ENCODE results near the gene A2M.

A2M gene

DNA sequence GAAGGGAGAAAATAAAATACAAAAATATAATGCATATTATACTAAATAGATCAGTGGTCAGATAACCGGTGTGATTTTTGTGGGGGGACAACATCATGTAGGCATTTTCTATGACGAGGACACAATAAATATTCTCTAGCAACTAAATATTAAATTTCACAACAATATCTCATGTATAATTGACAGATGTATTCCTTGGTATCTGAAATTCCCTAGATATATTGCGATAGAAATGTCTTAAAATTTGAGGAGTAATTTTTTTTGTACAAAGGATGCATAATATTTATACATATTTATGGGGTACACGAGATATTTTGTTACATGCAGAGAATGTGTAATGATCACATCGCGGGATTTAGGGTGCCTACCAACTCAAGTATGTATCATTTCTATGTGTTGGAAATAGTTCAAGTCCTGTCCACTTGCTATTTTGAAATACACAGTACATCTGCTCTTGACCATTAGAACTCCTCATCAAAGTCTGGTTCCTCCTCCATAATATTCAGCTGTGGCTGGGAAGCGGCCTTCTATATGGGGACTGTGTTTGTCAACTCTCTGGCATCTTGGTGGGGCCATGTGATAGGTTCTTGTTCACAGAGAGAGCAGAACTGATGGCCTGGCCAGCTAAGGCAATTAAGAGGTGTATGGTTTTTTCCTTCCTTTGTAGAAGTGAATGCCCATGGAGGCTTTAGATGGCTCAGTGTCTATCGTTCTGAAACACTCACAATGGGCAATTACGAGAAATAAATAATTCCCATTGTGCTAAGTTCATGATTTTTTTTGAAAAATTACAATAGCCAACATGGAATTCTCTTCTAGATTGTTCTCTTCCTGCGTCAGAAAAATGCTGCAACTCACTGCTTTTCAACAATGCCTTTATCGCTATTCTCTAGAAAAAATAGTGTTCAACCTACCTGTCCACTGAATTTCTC lies 8.8 kb downstream of the A2M start:
- TF ChIP-seq, protein P1, sequence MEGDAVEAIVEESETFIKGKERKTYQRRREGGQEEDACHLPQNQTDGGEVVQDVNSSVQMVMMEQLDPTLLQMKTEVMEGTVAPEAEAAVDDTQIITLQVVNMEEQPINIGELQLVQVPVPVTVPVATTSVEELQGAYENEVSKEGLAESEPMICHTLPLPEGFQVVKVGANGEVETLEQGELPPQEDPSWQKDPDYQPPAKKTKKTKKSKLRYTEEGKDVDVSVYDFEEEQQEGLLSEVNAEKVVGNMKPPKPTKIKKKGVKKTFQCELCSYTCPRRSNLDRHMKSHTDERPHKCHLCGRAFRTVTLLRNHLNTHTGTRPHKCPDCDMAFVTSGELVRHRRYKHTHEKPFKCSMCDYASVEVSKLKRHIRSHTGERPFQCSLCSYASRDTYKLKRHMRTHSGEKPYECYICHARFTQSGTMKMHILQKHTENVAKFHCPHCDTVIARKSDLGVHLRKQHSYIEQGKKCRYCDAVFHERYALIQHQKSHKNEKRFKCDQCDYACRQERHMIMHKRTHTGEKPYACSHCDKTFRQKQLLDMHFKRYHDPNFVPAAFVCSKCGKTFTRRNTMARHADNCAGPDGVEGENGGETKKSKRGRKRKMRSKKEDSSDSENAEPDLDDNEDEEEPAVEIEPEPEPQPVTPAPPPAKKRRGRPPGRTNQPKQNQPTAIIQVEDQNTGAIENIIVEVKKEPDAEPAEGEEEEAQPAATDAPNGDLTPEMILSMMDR (IDR thresholded peaks at IDR 0.05; ENCODE audit: low read length) = no peak
- TF ChIP-seq EZH2 (optimal IDR thresholded peaks at IDR 0.05; ENCODE audit: low read depth, low read length) = no peak
- no peak for TF ChIP-seq EZH2phosphoT487 (IDR thresholded peaks at IDR 0.05; ENCODE audit: low read length)
- H3K9ac ChIP-seq (ENCODE audit: low read length) = no peak overlapping the region
- H3K4me3 ChIP-seq (ENCODE audit: low read length) = no peak overlapping the region
- no peaks in the 10 kb centered on the region for H3F3A ChIP-seq (ENCODE audit: insufficient read depth, low read length)
- no peaks in the 10 kb centered on the region for H3K36me3 ChIP-seq (replicated peaks; ENCODE audit: insufficient read depth, low read length)
- no peak overlapping the region for H2AFZ ChIP-seq (ENCODE audit: low read length)
- no peaks in the 10 kb centered on the region for H3K27me3 ChIP-seq (replicated peaks; ENCODE audit: insufficient read depth, low read length)
- no peak overlapping the region for H3K27ac ChIP-seq (ENCODE audit: low read length)
- H4K20me1 ChIP-seq (ENCODE audit: insufficient read depth, low read length) = no peaks in the 10 kb centered on the region
- H3K9me3 ChIP-seq (replicated peaks; ENCODE audit: insufficient read depth, low read length) = no peaks in the 10 kb centered on the region
- H3K79me2 ChIP-seq (ENCODE audit: low read length) = no peaks in the 10 kb centered on the region
- no peaks in the 10 kb centered on the region for H3K4me1 ChIP-seq (ENCODE audit: low read length)
- no peaks in the 10 kb centered on the region for H3K9me2 ChIP-seq (replicated peaks; ENCODE audit: insufficient read depth, low read length)
- no peak for DNase-seq
- H3K4me2 ChIP-seq (ENCODE audit: low read depth, low read length) = no peak overlapping the region

DNA sequence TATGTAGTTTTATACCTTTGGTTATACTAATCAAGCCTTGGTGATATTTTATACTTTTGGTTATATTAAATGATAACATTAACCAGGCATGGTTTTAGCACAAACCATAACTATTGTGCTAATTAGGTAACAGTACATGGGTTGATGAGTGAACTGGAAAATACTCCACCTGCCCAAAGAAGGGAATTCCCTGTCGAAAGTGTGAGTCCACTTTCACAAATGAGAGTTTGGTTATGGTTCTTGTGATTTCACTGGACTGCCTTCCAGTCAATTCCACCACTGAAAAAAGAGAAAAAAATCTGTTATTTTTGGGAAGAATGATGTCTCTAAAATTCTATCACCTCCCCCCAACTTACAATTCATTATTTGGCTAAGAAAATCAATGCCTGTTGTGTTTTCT lies 9.7 kb downstream of the A2M start:
- H4K20me1 ChIP-seq (ENCODE audit: insufficient read depth, low read length) = no peaks in the 10 kb centered on the region
- TF ChIP-seq, protein P1 (IDR thresholded peaks at IDR 0.05; ENCODE audit: low read length) = no peak
- no peak for TF ChIP-seq EZH2phosphoT487 (IDR thresholded peaks at IDR 0.05; ENCODE audit: low read length)
- TF ChIP-seq EZH2 (optimal IDR thresholded peaks at IDR 0.05; ENCODE audit: low read depth, low read length) = no peak
- DNase-seq = no peak
- no peaks in the 10 kb centered on the region for H3K9me3 ChIP-seq (replicated peaks; ENCODE audit: insufficient read depth, low read length)
- H3K4me3 ChIP-seq (ENCODE audit: low read length) = no peak overlapping the region
- H3K79me2 ChIP-seq (ENCODE audit: low read length) = no peaks in the 10 kb centered on the region
- H3K27ac ChIP-seq (ENCODE audit: low read length) = no peak overlapping the region
- H3K4me1 ChIP-seq (ENCODE audit: low read length) = no peaks in the 10 kb centered on the region
- H3F3A ChIP-seq (ENCODE audit: insufficient read depth, low read length) = no peaks in the 10 kb centered on the region
- no peaks in the 10 kb centered on the region for H3K27me3 ChIP-seq (replicated peaks; ENCODE audit: insufficient read depth, low read length)
- no peaks in the 10 kb centered on the region for H3K36me3 ChIP-seq (replicated peaks; ENCODE audit: insufficient read depth, low read length)
- no peaks in the 10 kb centered on the region for H3K9me2 ChIP-seq (replicated peaks; ENCODE audit: insufficient read depth, low read length)
- H2AFZ ChIP-seq (ENCODE audit: low read length) = no peak overlapping the region
- no peak overlapping the region for H3K4me2 ChIP-seq (ENCODE audit: low read depth, low read length)
- no peak overlapping the region for H3K9ac ChIP-seq (ENCODE audit: low read length)

DNA sequence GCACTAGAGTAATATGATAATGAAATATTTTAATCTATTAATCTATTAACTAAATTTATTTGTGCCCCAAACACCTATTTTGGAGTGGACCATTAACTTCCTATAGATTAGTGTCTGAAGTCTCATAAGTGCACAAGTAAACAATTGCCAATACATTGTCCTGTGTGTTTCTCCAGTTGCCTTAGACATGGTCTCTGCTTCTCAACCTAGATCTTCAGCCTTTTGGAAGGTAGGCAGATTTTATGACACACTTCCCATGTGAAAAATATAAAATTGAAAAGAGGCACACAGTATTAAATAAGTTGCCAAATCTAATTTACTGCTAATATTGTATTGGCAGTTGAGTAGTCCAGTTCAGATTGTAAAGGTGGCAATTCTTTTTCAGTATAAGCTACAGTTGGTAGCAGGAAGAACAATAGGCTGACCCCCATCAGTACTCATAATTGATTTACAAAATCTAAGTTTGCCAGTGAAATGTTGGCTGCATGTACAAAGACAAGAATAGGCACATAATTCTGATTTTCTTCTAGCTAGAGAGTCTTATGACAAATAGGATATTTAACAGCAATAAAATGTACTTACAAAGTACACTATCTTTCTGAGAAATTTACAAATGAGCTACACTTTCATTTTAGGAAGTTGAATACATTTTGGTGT lies 10.8 kb downstream of the A2M start:
- Histone ChIP-seq H3K9me3 (replicated peaks; ENCODE audit: insufficient read depth, low read length) (no peaks in the 10 kb centered on the region), H3K79me2 (ENCODE audit: low read length) (no peaks in the 10 kb centered on the region), H2AFZ (ENCODE audit: low read length) (no peak overlapping the region), H3K4me1 (ENCODE audit: low read length) (no peaks in the 10 kb centered on the region), H4K20me1 (ENCODE audit: insufficient read depth, low read length) (no peaks in the 10 kb centered on the region), H3K27ac (ENCODE audit: low read length) (no peak overlapping the region), H3K9me2 (replicated peaks; ENCODE audit: insufficient read depth, low read length) (no peaks in the 10 kb centered on the region), H3F3A (ENCODE audit: insufficient read depth, low read length) (no peaks in the 10 kb centered on the region), H3K27me3 (replicated peaks; ENCODE audit: insufficient read depth, low read length) (no peaks in the 10 kb centered on the region), H3K4me2 (ENCODE audit: low read depth, low read length) (no peak overlapping the region), H3K9ac (ENCODE audit: low read length) (no peak overlapping the region), H3K4me3 (ENCODE audit: low read length) (no peak overlapping the region), H3K36me3 (replicated peaks; ENCODE audit: insufficient read depth, low read length) (no peaks in the 10 kb centered on the region)
- no peak for DNase-seq
- TF ChIP-seq, protein P1 (IDR thresholded peaks at IDR 0.05; ENCODE audit: low read length) = no peak
- TF ChIP-seq EZH2 (optimal IDR thresholded peaks at IDR 0.05; ENCODE audit: low read depth, low read length) (no peak), EZH2phosphoT487 (IDR thresholded peaks at IDR 0.05; ENCODE audit: low read length) (no peak)
